Colon (tissue), 2 donors: ENCODE results near the gene UFL1.

Source experiments
- FAIRE-seq: peaks from 2 replicates; lab custom pipeline; 2012; peaks lifted over from hg19 to GRCh38; lab: Jason Lieb, UNC
- donor health status: control.
- donor health status: control.

The UFL1 gene

DNA sequence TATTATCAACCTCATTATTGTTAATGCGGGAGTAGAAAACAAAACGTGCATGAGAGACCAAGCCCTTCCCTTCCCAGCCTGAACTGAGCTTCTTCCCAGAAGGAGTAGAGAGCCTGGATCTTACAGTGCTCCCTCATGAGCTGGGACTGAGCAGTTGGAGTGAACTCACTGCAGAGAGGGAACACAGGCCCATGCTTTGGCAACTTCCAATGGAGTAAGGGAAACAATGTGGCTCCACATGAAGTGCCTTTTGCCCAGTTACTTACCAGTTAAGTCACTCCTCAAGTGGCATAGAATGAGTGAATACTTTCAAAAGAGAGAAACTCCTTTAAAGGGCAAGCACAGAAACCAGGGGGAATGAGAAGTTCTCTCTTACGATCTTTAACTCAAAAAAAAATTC lies 53.8 kb downstream of the UFL1 start:
- FAIRE-seq = no peak

DNA sequence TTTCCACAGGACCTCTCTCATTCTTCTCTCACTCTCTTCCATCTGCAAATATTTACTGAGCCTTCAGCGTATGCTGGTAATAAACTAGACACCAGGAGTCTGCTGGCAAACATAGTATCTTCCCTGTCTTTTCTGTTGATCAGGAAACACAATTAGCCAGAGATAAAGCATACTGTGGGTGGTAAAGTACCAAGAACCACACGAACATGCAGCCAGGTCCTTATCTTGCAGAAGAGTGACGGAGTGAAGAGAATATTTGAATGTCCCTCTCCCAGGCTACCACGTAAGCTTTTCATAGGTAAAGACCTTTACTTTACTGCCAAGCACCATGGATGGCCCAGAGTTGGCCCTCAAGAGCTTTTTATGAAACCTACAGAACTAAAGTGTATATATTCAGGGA lies 54.6 kb downstream of the UFL1 start:
- FAIRE-seq = no peak

DNA sequence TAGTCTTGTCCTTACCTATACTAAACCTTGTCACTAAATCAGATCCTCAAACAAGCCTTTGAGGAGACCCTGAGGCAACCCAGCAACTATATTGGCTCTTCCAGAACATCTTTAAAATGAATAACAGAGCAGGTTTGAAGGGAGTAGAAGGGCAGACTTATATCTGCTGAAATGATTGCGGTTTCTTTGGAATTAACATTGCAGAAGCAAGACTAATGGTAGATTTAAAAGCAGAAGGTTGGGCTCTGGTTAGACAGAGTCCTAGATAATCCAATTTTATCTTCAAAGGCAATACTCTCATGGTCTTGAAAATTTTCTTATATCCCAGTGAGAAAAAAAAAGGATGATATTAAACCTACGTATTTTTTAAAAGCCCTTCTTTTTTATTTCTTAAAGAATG lies 60.4 kb downstream of the UFL1 start:
- FAIRE-seq = no peak

DNA sequence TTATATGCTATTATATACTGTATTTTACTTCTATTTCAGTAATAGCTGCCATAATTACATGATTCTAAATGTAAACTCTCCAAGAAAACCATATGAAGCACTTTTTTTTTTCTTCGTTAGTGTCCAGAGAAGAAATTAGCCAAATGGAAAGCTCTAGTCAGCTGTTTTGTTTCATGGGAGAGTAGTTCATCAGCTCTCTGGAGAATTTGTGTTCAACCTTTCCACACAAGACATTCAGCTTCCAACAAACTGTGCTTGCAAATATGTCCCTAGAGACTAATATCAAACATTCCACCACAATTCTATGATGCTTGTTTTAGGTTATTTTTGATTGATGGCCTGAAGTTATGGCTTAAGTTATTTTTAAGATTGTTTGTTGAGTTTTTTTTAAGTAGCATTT lies 60.8 kb downstream of the UFL1 start:
- no peak for FAIRE-seq

DNA sequence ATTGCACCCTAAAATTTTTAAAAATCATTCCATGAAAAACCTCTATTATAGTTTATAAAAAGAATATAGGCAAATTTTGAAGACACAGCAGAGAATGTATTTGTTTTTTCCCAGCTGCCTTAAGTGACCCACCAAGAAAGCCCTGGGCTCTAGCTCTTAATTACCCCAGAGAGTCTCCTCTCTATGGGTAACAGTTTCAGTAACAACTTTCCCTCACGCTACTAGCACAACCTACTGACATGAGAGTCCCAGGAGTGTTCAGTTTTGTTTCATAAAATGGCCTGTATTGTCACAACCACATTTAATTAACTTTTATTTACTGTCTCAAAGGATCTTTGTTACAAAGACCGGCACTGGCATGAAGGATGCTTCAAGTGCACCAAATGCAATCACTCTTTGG lies 82.8 kb downstream of the UFL1 start:
- FAIRE-seq = no peak
